H9 (cell line): ENCODE measurements around the gene CNDP2. TPM values are rescaled to one million over a fixed set of nuclear protein-coding genes. Genes with fewer than 3 reads are reported as not detected.

ENCODE experiments used
- DNase-seq: peaks from one replicate; pipeline ENCODE4 v3.0.0-alpha.2; 2017
- H2AFZ ChIP-seq: one replicate; pipeline ENCODE4 v1.6.1; 2013; ENCODE audit warnings: mild to moderate bottlenecking, low read length, control low read depth, moderate library complexity
- H2AK5ac ChIP-seq: 2 replicates; pipeline ENCODE4 v1.6.1; 2013; ENCODE audit warnings: low read length, control low read depth, mixed read lengths; ENCODE audit not compliant: insufficient read length
- H2BK120ac ChIP-seq: one replicate; pipeline ENCODE4 v1.6.1; 2013; ENCODE audit warnings: low read depth, mild to moderate bottlenecking, low read length, control low read depth, inconsistent platforms; ENCODE audit not compliant: poor library complexity, severe bottlenecking
- H2BK12ac ChIP-seq: 2 replicates; pipeline ENCODE4 v1.6.1; 2013; ENCODE audit warnings: low read length, control low read depth, mixed read lengths, low read depth; ENCODE audit not compliant: insufficient read length
- H2BK15ac ChIP-seq: 2 replicates; pipeline ENCODE4 v1.6.1; 2013; ENCODE audit warnings: low read depth, low read length, control low read depth
- H2BK20ac ChIP-seq: one replicate; pipeline ENCODE4 v1.6.1; 2013; ENCODE audit warnings: low read depth, mild to moderate bottlenecking, low read length, control low read depth, inconsistent platforms; ENCODE audit not compliant: poor library complexity, severe bottlenecking
- H2BK5ac ChIP-seq: 2 replicates; pipeline ENCODE4 v1.6.1; 2013; ENCODE audit warnings: low read length, control low read depth, mixed read lengths; ENCODE audit not compliant: insufficient read length
- H3K14ac ChIP-seq: 2 replicates; pipeline ENCODE4 v1.6.1; 2013; ENCODE audit warnings: low read length, control low read depth; ENCODE audit not compliant: insufficient read depth
- H3K18ac ChIP-seq: 2 replicates; pipeline ENCODE4 v1.6.1; 2013; ENCODE audit warnings: low read depth, mild to moderate bottlenecking, mixed read lengths, low read length, control low read depth; ENCODE audit not compliant: insufficient read length
- H3K23ac ChIP-seq: 2 replicates; pipeline ENCODE4 v1.6.1; 2013; ENCODE audit warnings: low read length, control low read depth, mixed read lengths, low read depth; ENCODE audit not compliant: insufficient read length
- H3K23me2 ChIP-seq: 2 replicates; pipeline ENCODE4 v1.6.1; 2013; ENCODE audit warnings: low read depth, mild to moderate bottlenecking, mixed read lengths, low read length, control low read depth; ENCODE audit not compliant: insufficient read length, poor library complexity, severe bottlenecking
- H3K27ac ChIP-seq: 2 replicates; pipeline ENCODE4 v1.5.1; 2013; ENCODE audit warnings: low read length, control low read depth, mixed read lengths, low read depth; ENCODE audit not compliant: insufficient read length
- H3K27me3 ChIP-seq: 2 replicates; pipeline ENCODE4 v1.6.1; 2013; ENCODE audit warnings: low read length, control low read depth, inconsistent platforms; ENCODE audit not compliant: insufficient read depth
- H3K4ac ChIP-seq: 2 replicates; pipeline ENCODE4 v1.6.1; 2013; ENCODE audit warnings: low read depth, mild to moderate bottlenecking, control low read depth, inconsistent platforms, low read length, moderate library complexity
- H3K4me1 ChIP-seq: 2 replicates; pipeline ENCODE4 v1.6.1; 2013; ENCODE audit warnings: low read length, control low read depth, inconsistent platforms; ENCODE audit not compliant: insufficient read depth
- H3K4me2 ChIP-seq: 2 replicates; pipeline ENCODE4 v1.6.1; 2013; ENCODE audit warnings: low read length, control low read depth, mixed read lengths; ENCODE audit not compliant: insufficient read length, insufficient read depth
- H3K56ac ChIP-seq: 2 replicates; pipeline ENCODE4 v1.6.1; 2013; ENCODE audit warnings: low read depth, mild to moderate bottlenecking, mixed read lengths, low read length, control low read depth; ENCODE audit not compliant: insufficient read length
- H3K79me1 ChIP-seq: 2 replicates; pipeline ENCODE4 v1.6.1; 2013; ENCODE audit warnings: low read depth, mild to moderate bottlenecking, moderate library complexity, low read length, control low read depth, inconsistent platforms; ENCODE audit not compliant: insufficient read depth, poor library complexity, severe bottlenecking
- H3K79me2 ChIP-seq: 2 replicates; pipeline ENCODE4 v1.6.1; 2013; ENCODE audit warnings: low read length, control low read depth, inconsistent platforms; ENCODE audit not compliant: insufficient read depth
- H3K9ac ChIP-seq: 2 replicates; pipeline ENCODE4 v1.6.1; 2013; ENCODE audit warnings: low read length, control low read depth, mixed read lengths; ENCODE audit not compliant: insufficient read length; ENCODE audit errors: extremely low read depth
- H3K9me3 ChIP-seq: one replicate; pipeline ENCODE4 v1.6.1; 2013; ENCODE audit warnings: low read depth, low read length, inconsistent platforms; ENCODE audit not compliant: control insufficient read depth
- H3T11ph ChIP-seq: one replicate; pipeline ENCODE4 v1.6.1; 2013; ENCODE audit warnings: mild to moderate bottlenecking, low read length, control low read depth, inconsistent platforms
- H4K20me1 ChIP-seq: one replicate; pipeline ENCODE4 v1.6.1; 2013; ENCODE audit not compliant: control insufficient read depth, insufficient read length, insufficient read depth
- H4K5ac ChIP-seq: 2 replicates; pipeline ENCODE4 v1.6.1; 2013; ENCODE audit warnings: low read depth, mild to moderate bottlenecking, mixed read lengths, low read length, control low read depth; ENCODE audit not compliant: insufficient read length
- H4K8ac ChIP-seq: replicated peaks from 2 replicates; pipeline ENCODE4 v1.6.1; 2013; ENCODE audit warnings: low read length, control low read depth, mixed read lengths, low read depth; ENCODE audit not compliant: insufficient read length
- H4K91ac ChIP-seq: 2 replicates; pipeline ENCODE4 v1.6.1; 2013; ENCODE audit warnings: low read depth, mild to moderate bottlenecking, moderate library complexity, mixed read lengths, low read length, control low read depth; ENCODE audit not compliant: insufficient read length
- H3K27ac Mint-ChIP-seq, 3 experiments: 2 replicates in 2 of 3; 3 replicates in 1 of 3; pipeline ENCODE4 v1.8.0; 2020 to 2021; ENCODE audit warnings: mixed read lengths in 3 of 3, mild to moderate bottlenecking in 1 of 3, moderate library complexity in 1 of 3
- H3K27me3 Mint-ChIP-seq: 2 replicates; pipeline ENCODE4 v1.8.0; 2021; ENCODE audit warnings: low read depth, mild to moderate bottlenecking, moderate library complexity, mixed read lengths
- H3K36me3 Mint-ChIP-seq, 3 experiments: 2 replicates in 2 of 3; 3 replicates in 1 of 3; pipeline ENCODE4 v1.8.0; 2020 to 2021; ENCODE audit warnings: low read depth in 3 of 3, mixed read lengths in 3 of 3; ENCODE audit not compliant: insufficient read depth in 1 of 3
- H3K4me1 Mint-ChIP-seq, 2 experiments: 2 replicates each; pipeline ENCODE4 v1.8.0; 2020; ENCODE audit warnings: mixed read lengths in 2 of 2
- H3K4me3 Mint-ChIP-seq, 2 experiments: 2 replicates in 1 of 2; 3 replicates in 1 of 2; pipeline ENCODE4 v1.8.0; 2020 to 2021; ENCODE audit warnings: mild to moderate bottlenecking in 2 of 2, mixed read lengths in 2 of 2, moderate library complexity in 1 of 2
- H3K9me3 Mint-ChIP-seq, 2 experiments: 2 replicates in 1 of 2; 3 replicates in 1 of 2; pipeline ENCODE4 v1.8.0; 2020; ENCODE audit warnings: mild to moderate bottlenecking in 2 of 2, mixed read lengths in 2 of 2, moderate library complexity in 1 of 2
- total RNA-seq: library from RNA; stranded (reverse); gene quantifications from 2 replicates; pipeline ENCODE4 v1.2.1, GENCODE V29; 2021
- TF ChIP-seq, protein P1 (sequence below): fragments of 200-600 bp; sonication (generic); conservative IDR thresholded peaks from 3 replicates; pipeline ENCODE4 v1.8.0; 2021; ENCODE audit warnings: antibody characterized with exemption, mild to moderate bottlenecking

The CNDP2 gene
- total RNA-seq, 1 experiment from 2014 or later, result 212 TPM

GRCh38 chr18:74573053-74573452, 76.9 kb downstream of the CNDP2 start:
- Histone ChIP-seq H3K4me2 (no peak overlapping the region), H2AFZ (no peak overlapping the region), H3K4me1 (no peaks in the 10 kb centered on the region), H3K27ac (no peak overlapping the region), H3K4ac (no peak overlapping the region), H2BK12ac (no peak overlapping the region), H3K14ac (no peak overlapping the region), H3K79me2 (no peaks in the 10 kb centered on the region), H2AK5ac (no peak overlapping the region), H3T11ph (no peak overlapping the region), H2BK20ac (no peak overlapping the region), H3K18ac (no peak overlapping the region), H4K8ac (no peak overlapping the region), H3K27me3 (no peaks in the 10 kb centered on the region), H4K5ac (no peak overlapping the region), H3K79me1 (no peaks in the 10 kb centered on the region), H3K9me3 (no peaks in the 10 kb centered on the region), H4K91ac (no peak overlapping the region), H2BK15ac (no peak overlapping the region), H3K9ac (no peak overlapping the region), H2BK5ac (no peak overlapping the region), H3K23ac (no peak overlapping the region), H3K23me2 (no peaks in the 10 kb centered on the region), H4K20me1 (no peaks in the 10 kb centered on the region), H3K56ac (no peak overlapping the region), H2BK120ac (no peak overlapping the region)
- Mint-ChIP-seq H3K27ac (no peak overlapping the region), H3K4me3 (no peak overlapping the region), H3K4me1 (peaks cover 6 to 9% of the 10 kb centered on the region in 2 experiments), H3K27me3 (peaks cover 11% of the 10 kb centered on the region), H3K36me3 (no peaks in the 10 kb centered on the region; a peak in 1 of 7 replicates), H3K9me3 (peaks cover 4 to 15% of the 10 kb centered on the region in 2 experiments; a peak in 4 of 5 replicates)
- TF ChIP-seq, protein P1, sequence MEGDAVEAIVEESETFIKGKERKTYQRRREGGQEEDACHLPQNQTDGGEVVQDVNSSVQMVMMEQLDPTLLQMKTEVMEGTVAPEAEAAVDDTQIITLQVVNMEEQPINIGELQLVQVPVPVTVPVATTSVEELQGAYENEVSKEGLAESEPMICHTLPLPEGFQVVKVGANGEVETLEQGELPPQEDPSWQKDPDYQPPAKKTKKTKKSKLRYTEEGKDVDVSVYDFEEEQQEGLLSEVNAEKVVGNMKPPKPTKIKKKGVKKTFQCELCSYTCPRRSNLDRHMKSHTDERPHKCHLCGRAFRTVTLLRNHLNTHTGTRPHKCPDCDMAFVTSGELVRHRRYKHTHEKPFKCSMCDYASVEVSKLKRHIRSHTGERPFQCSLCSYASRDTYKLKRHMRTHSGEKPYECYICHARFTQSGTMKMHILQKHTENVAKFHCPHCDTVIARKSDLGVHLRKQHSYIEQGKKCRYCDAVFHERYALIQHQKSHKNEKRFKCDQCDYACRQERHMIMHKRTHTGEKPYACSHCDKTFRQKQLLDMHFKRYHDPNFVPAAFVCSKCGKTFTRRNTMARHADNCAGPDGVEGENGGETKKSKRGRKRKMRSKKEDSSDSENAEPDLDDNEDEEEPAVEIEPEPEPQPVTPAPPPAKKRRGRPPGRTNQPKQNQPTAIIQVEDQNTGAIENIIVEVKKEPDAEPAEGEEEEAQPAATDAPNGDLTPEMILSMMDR, result no peak
- no peak for DNase-seq

Other genes with a start within 250 kb of the CNDP2 start
- 87.9 and 93.2 TPM in 2 replicates for gene CYB5A, start 204.4 kb upstream of the CNDP2 start, total RNA-seq
- gene C18orf63, start 180.5 kb upstream of the CNDP2 start, total RNA-seq, result not detected in 2 replicates
- gene DIPK1C, start 39.1 kb upstream of the CNDP2 start, total RNA-seq, result not detected in 2 replicates
- gene CNDP1, start 38.1 kb downstream of the CNDP2 start, total RNA-seq, result 0.29 TPM in 1 of 2 replicates, not detected in the other
- gene ZNF407, start 101.5 kb downstream of the CNDP2 start, total RNA-seq, result 8.2 and 8.7 TPM in 2 replicates